Measurements from ENCODE around the gene LY6G6D. TPM values are rescaled to one million over a fixed set of nuclear protein-coding genes. Genes with fewer than 3 reads are reported as not detected.

The LY6G6D gene
- total RNA-seq, 4 donors from 2014 or later, result not detected

GRCh38 chr6:31744422-31744821, 29.3 kb downstream of the LY6G6D start:
- H3K27ac ChIP-seq, result no peak overlapping the region
- 57 to 63% methylated on average over 1 of the region's 1 CpG for WGBS, 2 donors
- H3K36me3 ChIP-seq, result no peaks in the 10 kb centered on the region
- TF ChIP-seq CTCF (IDR thresholded peaks at IDR 0.05) (no peak), POLR2A (IDR thresholded peaks at IDR 0.05) (no peak)
- H3K4me1 ChIP-seq, result peaks cover 6 to 7% of the 10 kb centered on the region in 2 donors
- no peak for DNase-seq
- no peak overlapping the region for H3K4me3 ChIP-seq (replicated peaks in 1 of 3)
- H3K27me3 ChIP-seq, result no peaks in the 10 kb centered on the region
- intact Hi-C loops (cut with DNase I), result no loop called here
- no peaks in the 10 kb centered on the region for H3K9me3 ChIP-seq

GRCh38 chr6:31749301-31750036, 34.3 kb downstream of the LY6G6D start:
- Histone ChIP-seq H3K27ac (no peak overlapping the region), H3K4me1 (no peaks in the 10 kb centered on the region), H3K4me3 (replicated peaks in 1 of 3) (no peak overlapping the region), H3K27me3 (no peaks in the 10 kb centered on the region), H3K9me3 (no peaks in the 10 kb centered on the region), H3K36me3 (no peaks in the 10 kb centered on the region)
- DNase-seq, result no peak
- 90% methylated on average over 8 of the region's 8 CpGs for WGBS, 2 donors
- intact Hi-C loops (cut with DNase I), result no loop called here
- no peak for TF ChIP-seq POLR2A (IDR thresholded peaks at IDR 0.05)
- no peak for TF ChIP-seq CTCF (IDR thresholded peaks at IDR 0.05)

- Histone ChIP-seq H3K4me3 (replicated peaks in 1 of 3) (no peak overlapping the region), H3K9me3 (no peaks in the 10 kb centered on the region), H3K4me1 (no peaks in the 10 kb centered on the region), H3K36me3 (no peaks in the 10 kb centered on the region), H3K27me3 (no peaks in the 10 kb centered on the region), H3K27ac (no peak overlapping the region)
- TF ChIP-seq POLR2A (IDR thresholded peaks at IDR 0.05), result no peak
- TF ChIP-seq CTCF (IDR thresholded peaks at IDR 0.05), result no peak
- 89 to 90% methylated on average over 7 of the region's 7 CpGs for WGBS, 2 donors
- intact Hi-C loops (cut with DNase I), result no loop called here
- DNase-seq, result no peak
Measured at GRCh38 chr6:31750411-31751022, 35.4 kb downstream of the LY6G6D start.

- Histone ChIP-seq H3K9me3 (no peaks in the 10 kb centered on the region), H3K4me1 (no peaks in the 10 kb centered on the region), H3K36me3 (no peaks in the 10 kb centered on the region), H3K27me3 (no peaks in the 10 kb centered on the region), H3K27ac (no peak overlapping the region), H3K4me3 (replicated peaks in 1 of 3) (no peak overlapping the region)
- TF ChIP-seq POLR2A (IDR thresholded peaks at IDR 0.05), result no peak
- TF ChIP-seq CTCF (IDR thresholded peaks at IDR 0.05), result no peak
- WGBS, 2 donors, result 73 to 76% methylated on average over 8 of the region's 8 CpGs
- intact Hi-C loops (cut with DNase I), result no loop called here
- no peak for DNase-seq
Measured at GRCh38 chr6:31752739-31753319, 37.7 kb downstream of the LY6G6D start.

GRCh38 chr6:31758281-31758680, 43.1 kb downstream of the LY6G6D start:
- no peak for TF ChIP-seq POLR2A (IDR thresholded peaks at IDR 0.05)
- no peak for TF ChIP-seq CTCF (IDR thresholded peaks at IDR 0.05)
- Histone ChIP-seq H3K27ac (no peak overlapping the region), H3K27me3 (no peaks in the 10 kb centered on the region), H3K4me3 (replicated peaks in 1 of 3) (no peak overlapping the region), H3K9me3 (no peaks in the 10 kb centered on the region), H3K36me3 (no peaks in the 10 kb centered on the region), H3K4me1 (no peaks in the 10 kb centered on the region)
- DNase-seq, result no peak
- WGBS, 2 donors, result 90 to 96% methylated on average over 2 of the region's 2 CpGs
- intact Hi-C loops (cut with DNase I), result no loop called here
